HG02884 (cell line): ENCODE results near the gene KIR2DL1.
"Not testable (repeated sequence)": the region's sequence is repeated elsewhere in the genome, so short reads cannot be mapped to it uniquely, and the experiment has no call there.

Source experiments
- ATAC-seq: cut with Tn5 transposase; IDR thresholded peaks from one replicate; pipeline ENCODE4 v1.9.1; 2021; ENCODE audit warnings: mild to moderate bottlenecking, moderate library complexity; ENCODE audit not compliant: unreplicated experiment

Gene KIR2DL1

DNA sequence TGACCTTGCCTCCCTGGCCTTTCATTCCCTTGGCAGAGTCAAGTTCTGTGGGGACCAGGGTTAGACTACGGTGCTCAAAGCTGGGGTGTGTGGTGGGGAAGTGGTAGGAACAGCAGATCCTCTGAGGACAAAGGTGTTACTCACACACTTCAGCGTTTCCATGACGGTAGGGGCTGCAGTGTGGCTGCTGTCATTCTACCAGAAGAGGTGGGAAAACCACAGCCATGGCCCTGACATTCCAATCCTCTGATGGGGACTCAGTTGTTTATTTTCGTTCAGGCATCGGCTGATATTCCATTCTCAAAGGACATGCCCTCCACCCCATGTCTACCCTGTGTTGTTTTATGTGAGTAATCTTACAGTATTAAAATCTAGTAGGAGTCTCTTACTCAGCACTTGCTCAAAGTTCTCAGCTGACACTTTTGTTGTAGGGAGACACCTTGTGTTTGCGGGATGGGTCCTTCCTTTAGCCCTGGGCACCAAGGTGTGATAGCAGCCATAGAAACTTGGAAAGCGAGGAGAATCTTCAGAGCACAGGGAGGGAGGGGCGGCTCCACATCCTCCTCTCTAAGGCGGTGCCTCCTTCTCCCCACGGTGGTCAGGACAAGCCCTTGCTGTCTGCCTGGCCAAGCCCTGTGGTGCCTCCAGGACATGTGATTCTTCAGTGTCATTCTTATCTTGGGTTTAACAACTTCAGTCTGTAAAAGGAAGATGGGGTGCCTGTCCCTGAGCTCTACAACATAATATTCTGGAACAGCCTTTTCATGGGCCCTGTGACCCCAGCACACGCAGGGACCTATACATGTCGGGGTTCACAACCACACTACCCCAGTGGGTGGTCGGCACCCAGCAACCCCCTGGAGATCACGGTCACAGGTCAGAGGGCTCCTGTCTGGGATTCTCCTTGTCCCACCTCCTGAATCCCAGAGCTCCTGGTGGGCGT lies 1.7 kb downstream of the KIR2DL1 start:
- ATAC-seq, result not testable (repeated sequence)

DNA sequence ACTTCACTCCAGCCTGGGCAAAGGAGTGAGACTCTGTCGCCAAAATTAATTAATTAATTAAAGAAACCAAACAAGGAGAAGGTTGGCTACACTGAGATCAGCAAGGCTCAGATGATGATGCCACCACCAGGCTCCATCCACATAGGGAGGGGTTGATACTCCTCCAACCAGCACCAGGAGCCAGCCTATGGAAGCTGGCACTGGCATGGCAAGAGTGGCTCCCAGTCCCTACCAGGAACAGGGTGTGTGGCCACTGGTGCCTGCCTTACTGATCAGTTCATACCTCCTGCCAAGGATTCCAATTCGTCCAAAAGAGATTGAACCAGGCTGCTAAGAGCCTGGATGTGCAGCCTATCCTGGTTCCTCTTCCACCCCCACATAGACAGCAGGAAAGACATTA lies 3.1 kb downstream of the KIR2DL1 start:
- ATAC-seq, result not testable (repeated sequence)

DNA sequence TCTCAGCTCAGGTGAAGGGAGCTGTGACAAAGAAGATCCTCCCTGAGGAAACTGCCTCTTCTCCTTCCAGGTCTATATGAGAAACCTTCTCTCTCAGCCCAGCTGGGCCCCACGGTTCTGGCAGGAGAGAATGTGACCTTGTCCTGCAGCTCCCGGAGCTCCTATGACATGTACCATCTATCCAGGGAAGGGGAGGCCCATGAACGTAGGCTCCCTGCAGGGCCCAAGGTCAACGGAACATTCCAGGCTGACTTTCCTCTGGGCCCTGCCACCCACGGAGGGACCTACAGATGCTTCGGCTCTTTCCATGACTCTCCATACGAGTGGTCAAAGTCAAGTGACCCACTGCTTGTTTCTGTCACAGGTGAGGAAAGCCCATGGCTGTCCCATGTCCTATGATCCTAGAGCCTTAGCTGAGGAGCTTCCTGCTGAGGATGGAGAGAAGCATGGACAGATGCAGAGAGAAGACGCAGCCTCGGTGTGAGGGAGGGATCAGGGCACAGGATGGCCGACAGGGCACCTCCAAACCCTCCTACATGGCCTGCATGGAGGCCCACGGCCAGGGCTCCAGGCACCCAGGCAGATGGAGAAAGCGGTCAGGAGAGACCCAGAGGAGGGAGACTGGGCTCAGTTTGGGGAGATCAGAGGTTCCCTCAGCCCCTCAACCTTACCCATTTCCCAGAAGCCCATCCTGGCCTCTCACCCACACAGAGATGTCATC lies 5.7 kb downstream of the KIR2DL1 start:
- ATAC-seq, result not testable (repeated sequence)

DNA sequence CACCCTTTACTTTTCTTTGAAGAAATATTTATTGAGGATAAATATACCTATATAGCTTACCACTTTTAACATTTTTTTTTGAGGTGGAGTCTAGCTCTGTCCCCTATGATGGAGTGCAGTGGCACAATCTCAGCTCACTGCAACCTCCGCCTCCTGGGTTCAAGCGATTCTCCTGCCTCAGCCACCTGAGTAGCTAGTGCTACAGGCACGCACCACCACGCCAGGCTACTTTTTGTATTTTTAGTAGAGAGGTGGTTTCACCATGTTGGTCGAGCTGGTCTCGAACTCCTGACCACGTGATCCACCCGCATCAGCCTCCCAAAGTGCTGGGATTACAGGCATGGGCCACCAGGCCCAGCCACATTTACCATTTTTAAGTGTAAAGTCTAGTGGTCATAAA lies 6.2 kb downstream of the KIR2DL1 start:
- not testable (repeated sequence) for ATAC-seq

DNA sequence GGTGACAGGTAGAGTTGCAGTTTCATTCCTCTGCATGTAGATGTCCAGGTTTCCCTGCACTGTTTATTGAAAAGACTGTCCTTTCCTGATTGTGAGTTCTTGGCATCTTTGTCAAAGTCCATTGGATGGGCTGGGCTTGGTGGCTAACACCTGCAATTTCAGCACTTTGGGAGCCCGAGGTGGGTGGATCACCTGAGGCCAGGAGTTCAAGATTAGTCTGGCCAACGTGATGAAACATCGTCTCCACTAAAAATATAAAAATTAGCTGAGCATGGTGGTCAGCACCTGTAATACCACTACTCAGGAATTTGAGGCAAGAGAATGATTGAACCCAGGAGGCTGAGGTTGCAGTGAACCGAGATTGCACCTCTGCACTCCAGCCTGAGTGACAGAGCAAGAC lies 8.3 kb downstream of the KIR2DL1 start:
- ATAC-seq, result not testable (repeated sequence)

DNA sequence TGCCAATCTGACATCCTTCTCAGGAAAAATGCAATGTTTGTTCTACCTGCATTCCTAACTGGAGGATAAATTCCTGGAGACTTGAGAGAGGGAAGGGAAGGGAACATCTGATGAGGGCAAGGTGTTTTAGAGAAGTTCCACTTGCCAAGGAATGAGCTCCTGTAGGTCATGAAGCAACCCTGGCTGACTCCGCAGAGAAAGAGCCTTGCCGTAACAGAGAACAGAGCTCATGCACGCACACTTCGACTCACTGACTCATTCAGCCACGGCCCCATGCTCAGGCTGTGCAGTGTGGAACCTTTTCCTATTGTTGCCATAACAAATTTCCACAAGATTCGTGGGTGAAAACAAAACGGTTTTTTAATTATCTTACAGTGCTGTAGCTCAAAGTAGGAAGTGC lies 9.3 kb downstream of the KIR2DL1 start:
- ATAC-seq, result not testable (repeated sequence)

DNA sequence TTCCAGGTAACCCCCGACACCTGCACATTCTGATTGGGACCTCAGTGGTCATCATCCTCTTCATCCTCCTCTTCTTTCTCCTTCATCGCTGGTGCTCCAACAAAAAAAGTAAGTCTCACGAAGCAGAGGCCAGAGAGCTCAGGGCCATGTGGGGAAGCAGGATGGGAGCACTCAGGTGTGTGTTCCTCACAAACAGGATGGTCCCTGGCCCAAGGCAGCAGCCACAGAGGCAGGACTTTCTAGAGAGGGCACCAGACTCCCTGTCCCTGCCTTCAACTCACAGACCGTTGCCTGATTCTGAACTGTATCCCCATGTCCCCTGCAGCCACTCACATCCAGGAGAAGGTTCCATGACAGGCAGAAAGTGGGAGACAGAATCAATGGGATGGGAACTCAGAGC lies 13.3 kb downstream of the KIR2DL1 start:
- ATAC-seq, result not testable (repeated sequence)

DNA sequence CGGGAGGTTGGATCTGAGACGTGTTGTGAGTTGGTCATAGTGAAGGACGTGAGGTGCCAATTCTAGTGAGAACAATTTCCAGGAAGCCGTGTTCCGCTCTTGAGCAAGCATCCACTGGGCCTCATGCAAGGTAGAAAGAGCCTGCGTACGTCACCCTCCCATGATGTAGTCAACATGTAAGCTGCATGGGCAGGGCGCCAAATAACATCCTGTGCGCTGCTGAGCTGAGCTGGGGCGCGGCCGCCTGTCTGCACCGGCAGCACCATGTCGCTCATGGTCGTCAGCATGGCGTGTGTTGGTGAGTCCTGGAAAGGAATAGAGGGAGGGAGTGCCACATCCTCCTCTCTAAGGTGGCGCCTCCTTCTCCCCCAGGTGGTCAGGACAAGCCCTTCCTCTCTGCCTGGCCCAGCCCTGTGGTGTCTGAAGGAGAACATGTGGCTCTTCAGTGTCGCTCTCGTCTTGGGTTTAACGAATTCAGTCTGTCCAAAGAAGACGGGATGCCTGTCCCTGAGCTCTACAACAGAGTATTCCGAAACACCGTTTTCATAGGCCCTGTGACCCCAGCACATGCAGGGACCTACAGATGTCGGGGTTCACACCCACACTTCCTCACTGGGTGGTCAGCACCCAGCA lies 16.6 kb downstream of the KIR2DL1 start:
- ATAC-seq, result not testable (repeated sequence)

DNA sequence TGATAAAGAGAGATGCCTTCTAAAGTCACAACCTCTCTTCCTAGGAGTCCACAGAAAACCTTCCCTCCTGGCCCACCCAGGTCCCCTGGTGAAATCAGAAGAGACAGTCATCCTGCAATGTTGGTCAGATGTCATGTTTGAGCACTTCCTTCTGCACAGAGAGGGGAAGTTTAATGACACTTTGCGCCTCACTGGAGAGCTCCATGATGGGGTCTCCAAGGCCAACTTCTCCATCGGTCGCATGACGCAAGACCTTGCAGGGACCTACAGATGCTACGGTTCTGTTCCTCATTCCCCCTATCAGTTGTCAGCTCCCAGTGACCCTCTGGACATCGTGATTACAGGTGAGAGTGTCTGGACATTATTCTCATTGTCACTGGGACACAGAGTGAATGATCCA lies 18.6 kb downstream of the KIR2DL1 start:
- ATAC-seq, result not testable (repeated sequence)

DNA sequence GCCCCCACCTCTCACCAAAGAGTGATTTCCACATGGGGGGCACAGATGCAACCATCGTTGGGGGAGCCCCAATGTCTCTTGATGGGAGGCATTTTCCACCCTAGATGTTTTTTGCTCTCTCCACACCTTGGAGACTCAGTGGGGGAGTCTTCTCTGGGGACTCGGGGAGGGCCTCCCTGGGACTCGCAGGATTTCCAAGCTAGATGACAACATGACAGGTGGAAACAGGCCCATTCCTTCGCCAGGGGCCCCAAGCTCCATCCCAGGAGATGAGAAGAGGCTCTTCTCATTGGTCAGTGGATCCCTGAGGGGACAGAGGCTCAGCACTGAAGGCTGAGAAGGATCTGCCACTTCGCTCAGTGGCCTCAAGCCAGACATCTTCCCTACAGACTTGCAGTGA lies 21.1 kb downstream of the KIR2DL1 start:
- no peak for ATAC-seq

DNA sequence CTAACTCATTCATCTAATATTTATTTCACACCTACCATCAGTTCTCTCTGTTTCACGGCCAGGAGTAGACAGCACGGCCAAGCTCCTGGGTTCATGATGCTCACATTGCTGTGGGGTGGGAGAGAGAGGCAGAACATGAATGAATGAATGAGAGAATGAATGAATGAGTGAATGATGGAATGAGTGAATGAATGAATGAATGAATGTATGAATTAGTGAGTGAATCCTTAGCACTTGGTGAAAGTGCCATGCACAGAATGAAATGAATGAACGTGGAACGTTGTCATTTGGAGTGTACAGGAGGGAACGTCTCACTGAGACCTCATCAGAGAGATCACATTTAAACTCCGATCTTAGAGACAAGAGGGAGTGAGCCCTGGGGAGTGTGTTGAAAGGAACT lies 21.9 kb downstream of the KIR2DL1 start:
- no peak for ATAC-seq

DNA sequence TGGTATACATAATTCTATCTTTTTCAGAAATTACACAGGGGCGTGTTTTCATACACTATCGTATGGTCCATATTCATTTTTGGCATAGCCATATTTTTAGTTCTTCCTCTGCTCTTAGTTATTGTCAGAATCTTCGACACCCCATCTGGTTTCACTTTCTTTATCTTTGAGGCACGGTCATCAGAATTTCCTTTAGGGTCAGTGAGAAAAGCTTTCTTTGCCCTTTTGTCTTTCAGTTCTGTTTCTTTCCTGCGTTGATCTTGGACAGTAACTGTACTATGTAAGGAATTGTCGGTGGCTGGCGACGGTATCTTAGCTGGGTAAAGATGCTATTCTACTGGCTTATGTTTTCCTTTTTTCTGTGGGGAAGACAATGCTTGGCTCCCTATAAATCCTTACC lies 23.2 kb downstream of the KIR2DL1 start:
- ATAC-seq, result no peak

DNA sequence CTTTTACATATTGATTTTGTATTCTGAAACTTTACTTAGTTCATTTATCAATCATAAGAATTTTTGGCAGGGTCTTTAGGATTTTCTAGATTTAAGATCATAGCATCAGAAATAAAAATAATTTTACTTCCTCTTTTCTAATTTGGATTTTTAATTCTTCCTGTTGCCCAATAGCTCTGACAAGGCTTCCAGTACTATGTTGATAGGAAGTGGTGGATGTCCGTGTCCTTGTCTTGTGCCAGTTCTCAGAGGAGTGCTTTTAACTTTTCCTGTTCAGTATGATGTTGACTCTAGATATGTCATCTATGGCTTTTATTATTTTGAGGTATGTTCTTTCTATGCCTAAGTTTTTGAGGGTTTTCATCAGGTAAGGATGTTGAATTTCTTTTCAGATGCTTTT lies 26.2 kb downstream of the KIR2DL1 start:
- ATAC-seq, result no peak

DNA sequence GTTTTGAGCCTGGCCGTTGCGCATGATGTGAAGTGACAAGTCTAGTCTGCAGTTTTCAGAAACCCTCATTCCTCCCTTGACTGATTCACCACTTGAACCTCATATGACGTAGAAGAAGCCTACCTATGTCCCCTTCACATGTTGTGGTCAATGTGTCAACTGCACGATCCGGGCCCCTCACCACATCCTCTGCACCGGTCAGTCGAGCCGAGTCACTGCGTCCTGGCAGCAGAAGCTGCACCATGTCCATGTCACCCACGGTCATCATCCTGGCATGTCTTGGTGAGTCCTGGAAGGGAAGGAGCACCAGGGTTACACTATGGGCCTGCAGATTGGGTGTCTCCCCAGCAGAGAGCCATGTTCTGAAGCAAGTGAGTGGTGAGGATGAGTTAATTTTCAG lies 33.8 kb downstream of the KIR2DL1 start, which contains the start of gene KIR2DL4:
TSS of gene KIR2DL4 (plus strand) at position 201 of the 400 bp plus-strand sequence. CDS start at position 243, 42 bp downstream.
- no peak for ATAC-seq

DNA sequence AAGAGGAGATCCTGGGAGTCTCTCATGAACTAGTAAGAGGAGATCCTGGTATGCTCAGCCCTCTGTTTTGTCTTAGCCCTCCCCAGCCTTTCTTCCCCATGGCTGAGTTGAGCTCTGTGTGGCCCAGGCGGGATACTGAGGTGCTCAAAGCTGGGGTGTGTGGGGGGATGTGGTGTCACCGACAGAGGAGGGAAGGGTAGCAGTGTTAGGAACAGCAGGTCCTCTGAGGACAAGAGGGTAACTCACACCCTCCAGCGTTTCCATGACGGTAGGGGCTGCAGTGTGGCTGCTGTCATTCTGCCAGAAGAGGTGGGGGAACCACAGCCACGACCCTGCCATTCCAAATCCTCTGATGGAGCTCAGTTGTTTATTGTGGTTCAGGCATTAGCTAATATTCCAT lies 34.5 kb downstream of the KIR2DL1 start:
- no peak for ATAC-seq

DNA sequence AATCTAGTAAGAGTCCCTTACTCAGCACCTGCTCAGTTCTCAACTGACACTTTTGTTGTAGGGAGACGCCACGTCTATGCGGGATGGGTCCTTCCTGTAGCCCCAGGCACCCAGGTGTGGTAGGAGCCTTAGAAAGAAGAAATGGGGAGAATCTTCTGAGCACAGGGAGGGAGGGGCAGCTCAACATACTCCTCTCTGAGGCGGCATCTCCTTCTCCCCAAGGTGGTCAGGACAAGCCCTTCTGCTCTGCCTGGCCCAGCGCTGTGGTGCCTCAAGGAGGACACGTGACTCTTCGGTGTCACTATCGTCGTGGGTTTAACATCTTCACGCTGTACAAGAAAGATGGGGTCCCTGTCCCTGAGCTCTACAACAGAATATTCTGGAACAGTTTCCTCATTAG lies 35.0 kb downstream of the KIR2DL1 start:
- no peak for ATAC-seq

DNA sequence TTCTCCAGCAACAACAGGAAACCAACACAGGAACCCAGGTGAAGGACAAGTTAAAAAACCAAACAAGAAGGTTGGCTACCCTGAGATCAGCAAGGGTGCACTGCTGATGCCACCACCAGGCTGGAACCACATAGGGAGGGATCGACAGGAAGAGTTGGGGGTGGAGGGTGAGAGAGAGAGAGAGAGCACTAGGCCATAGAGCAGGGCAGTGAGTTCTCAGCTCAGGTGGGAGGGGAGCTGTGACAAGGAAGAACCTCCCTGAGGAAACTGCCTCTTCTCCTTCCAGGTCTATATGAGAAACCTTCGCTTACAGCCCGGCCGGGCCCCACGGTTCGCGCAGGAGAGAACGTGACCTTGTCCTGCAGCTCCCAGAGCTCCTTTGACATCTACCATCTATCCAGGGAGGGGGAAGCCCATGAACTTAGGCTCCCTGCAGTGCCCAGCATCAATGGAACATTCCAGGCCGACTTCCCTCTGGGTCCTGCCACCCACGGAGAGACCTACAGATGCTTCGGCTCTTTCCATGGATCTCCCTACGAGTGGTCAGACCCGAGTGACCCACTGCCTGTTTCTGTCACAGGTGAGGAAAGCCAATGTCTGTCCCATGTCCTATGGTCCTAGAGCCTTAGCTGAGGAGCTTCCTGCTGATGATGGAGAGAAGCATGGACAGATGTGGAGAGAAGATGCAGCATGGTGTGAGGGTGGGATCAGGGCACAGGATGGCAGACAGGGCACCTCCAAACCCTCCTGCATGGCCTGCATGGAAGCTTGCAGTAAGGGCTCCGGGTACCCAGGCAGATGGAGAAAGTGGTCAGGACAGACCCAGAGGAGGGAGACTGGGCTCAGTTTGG lies 36.3 kb downstream of the KIR2DL1 start:
- ATAC-seq, result no peak

DNA sequence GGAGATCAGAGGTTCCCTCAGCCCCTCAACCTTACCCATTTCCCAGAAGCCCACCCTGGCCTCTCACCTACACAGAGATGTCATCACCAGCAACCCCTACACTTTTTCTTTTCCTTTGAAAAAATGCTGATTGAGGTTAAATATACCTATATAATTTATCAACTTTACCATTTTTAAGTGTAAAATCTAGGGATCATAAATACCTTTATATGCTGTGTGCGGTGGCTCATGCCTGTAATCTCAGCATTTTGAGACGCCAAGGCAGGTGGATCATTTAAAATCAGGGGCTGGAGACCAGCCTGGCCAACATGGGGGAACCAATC lies 36.9 kb downstream of the KIR2DL1 start:
- no peak for ATAC-seq

DNA sequence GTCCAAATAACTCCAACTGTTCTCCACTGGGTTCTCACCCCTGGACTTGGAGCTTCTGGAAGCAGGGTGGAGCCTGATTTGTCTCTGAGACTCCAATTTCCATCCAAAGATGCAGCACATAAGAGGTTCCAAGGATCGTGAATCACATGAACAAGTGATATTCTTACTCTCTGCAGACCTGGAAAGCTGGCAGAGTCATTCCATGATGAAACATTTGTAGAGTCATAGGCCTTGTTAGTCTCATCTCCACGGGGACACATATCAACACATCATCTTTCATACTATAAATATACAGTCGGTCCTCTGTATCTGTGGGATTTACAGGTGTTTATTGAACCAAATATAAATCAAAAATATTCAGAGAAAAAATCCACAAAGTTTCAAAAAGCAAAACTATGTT lies 45.0 kb downstream of the KIR2DL1 start:
- not testable (repeated sequence) for ATAC-seq

DNA sequence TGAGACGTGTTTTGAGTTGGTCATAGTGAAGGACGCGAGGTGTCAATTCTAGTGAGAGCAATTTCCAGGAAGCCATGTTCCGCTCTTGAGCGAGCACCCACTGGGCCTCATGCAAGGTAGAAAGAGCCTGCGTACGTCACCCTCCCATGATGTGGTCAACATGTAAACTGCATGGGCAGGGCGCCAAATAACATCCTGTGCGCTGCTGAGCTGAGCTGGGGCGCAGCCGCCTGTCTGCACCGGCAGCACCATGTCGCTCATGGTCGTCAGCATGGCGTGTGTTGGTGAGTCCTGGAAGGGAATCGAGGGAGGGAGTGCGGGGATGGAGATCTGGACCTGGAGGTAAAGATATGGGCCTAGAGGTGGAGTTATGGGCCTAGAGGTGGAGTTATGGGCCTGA lies 46.7 kb downstream of the KIR2DL1 start, which contains the start of gene KIR3DL1:
TSS of gene KIR3DL1 (plus strand) at position 218 of the 400 bp plus-strand sequence.
- ATAC-seq, result not testable (repeated sequence)
